Vagina (tissue), 2 donors: ENCODE data around the gene EVX1.

Experiments used
- CTCF ChIP-seq, 3 experiments: fragments of 450-650 bp in 2 of 3; fragments of 200-600 bp in 1 of 3; sonication (generic) in 1 of 3; IDR thresholded peaks; one replicate each; pipeline ENCODE4 v1.5.1; 2017 to 2019; ENCODE audit warnings: antibody characterized with exemption in 3 of 3, mild to moderate bottlenecking in 2 of 3, moderate library complexity in 2 of 3
- POLR2A ChIP-seq, 2 donors: fragments of 450-650 bp; IDR thresholded peaks; one replicate each; pipeline ENCODE4 v1.6.1; 2017; ENCODE audit warnings: antibody characterized with exemption in 2 of 2, mild to moderate bottlenecking in 2 of 2, moderate library complexity in 2 of 2
- POLR2AphosphoS5 ChIP-seq, 2 donors: sonication (generic); formaldehyde crosslinking; IDR thresholded peaks; one replicate each; pipeline ENCODE4 v1.9.0; 2017; ENCODE audit warnings: antibody characterized with exemption in 2 of 2, mild to moderate bottlenecking in 2 of 2, low read depth in 1 of 2; ENCODE audit not compliant: insufficient read depth in 1 of 2

DNA sequence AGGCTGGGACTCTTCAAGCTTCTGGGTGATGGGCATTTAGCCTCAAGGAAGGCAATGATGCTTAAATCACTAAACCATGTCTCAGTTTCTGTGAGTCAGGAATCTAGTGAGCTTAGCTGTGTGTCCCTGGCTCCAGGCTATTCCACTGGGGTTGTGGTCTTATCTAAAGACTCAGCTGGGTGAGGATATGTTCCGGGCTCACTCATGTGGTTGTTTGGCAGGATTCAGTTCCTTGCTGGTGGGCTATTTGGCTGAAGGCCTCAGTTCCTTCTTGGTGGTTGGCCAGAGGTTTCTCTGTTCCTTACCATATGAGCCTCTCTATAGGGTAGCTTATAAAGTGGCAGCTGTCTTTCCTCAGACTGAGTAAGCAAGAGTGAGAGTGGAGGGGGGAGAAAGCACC is 12.0 kb downstream of the EVX1 start:
- no peak for TF ChIP-seq POLR2A (IDR thresholded peaks at IDR 0.05)
- TF ChIP-seq CTCF (IDR thresholded peaks at IDR 0.05): no peak
- no peak for TF ChIP-seq POLR2AphosphoS5 (IDR thresholded peaks at IDR 0.05; ENCODE audit: insufficient read depth in 1 of 2, low read depth in 1 of 2)
